ENCODE measurements around the gene TDG.

DNA sequence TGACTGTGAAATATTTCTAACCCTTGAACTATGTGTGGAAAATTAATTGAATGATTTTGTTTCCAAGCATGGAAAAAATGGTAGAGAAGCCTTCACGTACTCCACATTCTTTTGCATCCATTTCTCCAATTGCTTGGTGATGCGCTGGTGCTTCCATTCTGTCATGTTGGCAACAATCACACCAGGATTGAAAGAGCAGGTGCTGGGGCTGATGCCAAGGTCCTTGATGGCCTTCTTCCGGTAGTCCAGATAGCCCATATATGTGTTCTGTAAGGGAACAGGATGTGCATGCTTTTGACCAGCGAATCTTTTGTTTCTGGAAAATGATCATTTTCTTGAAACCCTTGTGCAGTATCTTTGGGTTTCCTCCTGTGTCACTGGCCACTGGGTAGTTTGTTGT, 28.6 kb downstream of the TDG start:
- TF ChIP-seq, protein P1, sequence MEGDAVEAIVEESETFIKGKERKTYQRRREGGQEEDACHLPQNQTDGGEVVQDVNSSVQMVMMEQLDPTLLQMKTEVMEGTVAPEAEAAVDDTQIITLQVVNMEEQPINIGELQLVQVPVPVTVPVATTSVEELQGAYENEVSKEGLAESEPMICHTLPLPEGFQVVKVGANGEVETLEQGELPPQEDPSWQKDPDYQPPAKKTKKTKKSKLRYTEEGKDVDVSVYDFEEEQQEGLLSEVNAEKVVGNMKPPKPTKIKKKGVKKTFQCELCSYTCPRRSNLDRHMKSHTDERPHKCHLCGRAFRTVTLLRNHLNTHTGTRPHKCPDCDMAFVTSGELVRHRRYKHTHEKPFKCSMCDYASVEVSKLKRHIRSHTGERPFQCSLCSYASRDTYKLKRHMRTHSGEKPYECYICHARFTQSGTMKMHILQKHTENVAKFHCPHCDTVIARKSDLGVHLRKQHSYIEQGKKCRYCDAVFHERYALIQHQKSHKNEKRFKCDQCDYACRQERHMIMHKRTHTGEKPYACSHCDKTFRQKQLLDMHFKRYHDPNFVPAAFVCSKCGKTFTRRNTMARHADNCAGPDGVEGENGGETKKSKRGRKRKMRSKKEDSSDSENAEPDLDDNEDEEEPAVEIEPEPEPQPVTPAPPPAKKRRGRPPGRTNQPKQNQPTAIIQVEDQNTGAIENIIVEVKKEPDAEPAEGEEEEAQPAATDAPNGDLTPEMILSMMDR (IDR thresholded peaks at IDR 0.05) = no peak
- no peak for TF ChIP-seq POLR2A (IDR thresholded peaks at IDR 0.05)

Data from prostate gland (tissue), 2 donors.